HEK293T (cell line): Measurements from ENCODE around the gene DST.

Experiments
- BHLHE40 ChIP-seq: fragments of 450-650 bp; IDR thresholded peaks from 2 replicates; pipeline ENCODE4 v1.6.1; 2016; ENCODE audit warnings: mild to moderate bottlenecking, moderate library complexity, borderline replicate concordance
- ELF4 ChIP-seq: fragments of 450-650 bp; IDR thresholded peaks from 2 replicates; pipeline ENCODE4 v1.6.1; 2017; ENCODE audit warnings: antibody characterized with exemption
- SP1 ChIP-seq: fragments of 450-650 bp; IDR thresholded peaks from 2 replicates; pipeline ENCODE4 v1.6.1; 2017
- TF ChIP-seq, protein P1 (sequence below): fragments of 450-650 bp; IDR thresholded peaks from 2 replicates; pipeline ENCODE4 v1.6.1; 2016

DNA sequence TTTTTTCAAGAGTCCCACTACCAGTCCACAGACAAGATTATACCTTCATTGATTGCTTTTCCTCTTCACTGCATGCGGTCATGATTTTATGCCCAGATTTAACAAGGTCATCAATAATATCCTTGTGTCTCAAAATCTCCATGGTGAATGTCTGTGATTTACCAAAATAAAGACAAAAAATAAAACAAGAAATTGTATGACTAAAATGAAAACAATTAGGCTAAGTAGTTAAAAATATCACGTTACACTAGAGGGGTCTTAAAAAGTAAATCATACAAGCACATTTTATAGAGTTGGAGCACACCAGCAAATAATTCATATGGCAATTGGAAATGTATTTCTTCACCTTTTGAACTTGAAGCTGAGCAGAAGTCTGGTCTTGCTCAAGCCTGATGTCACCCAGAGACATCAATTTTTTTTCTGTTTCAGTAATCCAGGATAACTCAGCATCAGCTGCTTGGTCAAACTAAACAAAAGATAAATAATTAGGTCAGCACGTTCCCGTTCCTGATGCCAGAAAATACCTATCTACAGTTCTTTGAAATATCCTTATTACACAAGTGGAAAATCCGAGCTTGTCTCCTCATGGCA lies 125.4 kb downstream of the DST start:
- TF ChIP-seq, protein P1, sequence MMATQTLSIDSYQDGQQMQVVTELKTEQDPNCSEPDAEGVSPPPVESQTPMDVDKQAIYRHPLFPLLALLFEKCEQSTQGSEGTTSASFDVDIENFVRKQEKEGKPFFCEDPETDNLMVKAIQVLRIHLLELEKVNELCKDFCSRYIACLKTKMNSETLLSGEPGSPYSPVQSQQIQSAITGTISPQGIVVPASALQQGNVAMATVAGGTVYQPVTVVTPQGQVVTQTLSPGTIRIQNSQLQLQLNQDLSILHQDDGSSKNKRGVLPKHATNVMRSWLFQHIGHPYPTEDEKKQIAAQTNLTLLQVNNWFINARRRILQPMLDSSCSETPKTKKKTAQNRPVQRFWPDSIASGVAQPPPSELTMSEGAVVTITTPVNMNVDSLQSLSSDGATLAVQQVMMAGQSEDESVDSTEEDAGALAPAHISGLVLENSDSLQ, result peak; percentile 88
- TF ChIP-seq BHLHE40 (no peak), ELF4 (no peak), SP1 (no peak)
